Midbrain (tissue), 1 donor: ENCODE results near the gene UGCG.
"Not testable (repeated sequence)": the region's sequence is repeated elsewhere in the genome, so short reads cannot be mapped to it uniquely, and the experiment has no call there.

ENCODE experiments used
- DNase-seq: peaks from one replicate; lab custom pipeline; 2025; lab: John Stamatoyannopoulos, UW

UGCG gene

DNA sequence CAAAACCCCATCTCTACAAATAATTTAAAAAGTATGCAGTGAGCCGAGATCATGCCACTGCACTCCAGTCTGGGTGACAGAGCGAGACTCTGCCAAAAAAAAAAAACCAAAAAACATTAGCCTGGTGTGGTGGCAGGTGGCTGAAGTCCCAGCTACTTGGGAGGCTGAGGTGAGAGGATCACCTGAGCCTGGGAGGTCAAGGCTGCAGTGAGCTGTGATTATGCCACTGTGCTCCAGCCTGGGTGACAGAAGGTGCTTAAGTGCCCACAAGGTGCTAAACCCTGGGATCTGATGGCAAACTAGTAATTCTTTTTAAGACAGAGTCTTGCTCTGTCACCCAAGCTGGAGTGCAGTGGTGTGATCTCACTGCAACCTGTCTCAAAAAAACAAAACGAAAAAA is 5.7 kb upstream of the UGCG start:
- not testable (repeated sequence) for DNase-seq

DNA sequence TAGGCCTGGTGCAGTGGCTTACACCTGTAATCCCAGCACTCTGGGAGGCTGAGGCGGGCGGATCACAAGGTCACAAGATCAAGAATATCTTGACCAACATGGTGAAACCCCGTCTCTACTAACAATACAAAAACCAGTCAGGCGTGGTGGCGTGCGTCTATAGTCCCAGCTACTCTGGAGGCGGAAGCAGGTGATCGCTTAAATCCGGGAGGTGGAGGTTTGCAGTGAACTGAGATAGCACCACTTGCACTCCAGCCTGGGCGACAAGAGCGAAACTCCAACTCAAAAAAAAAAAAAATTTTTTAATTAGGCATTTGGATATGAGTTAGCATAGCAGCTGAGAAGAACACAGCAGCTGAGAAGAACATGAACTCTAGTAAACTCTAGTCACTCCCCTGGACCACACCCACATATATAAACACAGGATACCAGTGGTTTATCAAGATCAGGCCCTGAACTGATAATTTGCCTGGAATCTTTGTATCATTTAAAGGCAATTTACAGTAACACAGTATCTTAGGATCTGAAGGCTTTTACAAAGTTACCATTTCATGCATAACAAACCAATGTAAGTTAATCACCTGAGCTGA is 4.6 kb upstream of the UGCG start:
- no peak for DNase-seq

DNA sequence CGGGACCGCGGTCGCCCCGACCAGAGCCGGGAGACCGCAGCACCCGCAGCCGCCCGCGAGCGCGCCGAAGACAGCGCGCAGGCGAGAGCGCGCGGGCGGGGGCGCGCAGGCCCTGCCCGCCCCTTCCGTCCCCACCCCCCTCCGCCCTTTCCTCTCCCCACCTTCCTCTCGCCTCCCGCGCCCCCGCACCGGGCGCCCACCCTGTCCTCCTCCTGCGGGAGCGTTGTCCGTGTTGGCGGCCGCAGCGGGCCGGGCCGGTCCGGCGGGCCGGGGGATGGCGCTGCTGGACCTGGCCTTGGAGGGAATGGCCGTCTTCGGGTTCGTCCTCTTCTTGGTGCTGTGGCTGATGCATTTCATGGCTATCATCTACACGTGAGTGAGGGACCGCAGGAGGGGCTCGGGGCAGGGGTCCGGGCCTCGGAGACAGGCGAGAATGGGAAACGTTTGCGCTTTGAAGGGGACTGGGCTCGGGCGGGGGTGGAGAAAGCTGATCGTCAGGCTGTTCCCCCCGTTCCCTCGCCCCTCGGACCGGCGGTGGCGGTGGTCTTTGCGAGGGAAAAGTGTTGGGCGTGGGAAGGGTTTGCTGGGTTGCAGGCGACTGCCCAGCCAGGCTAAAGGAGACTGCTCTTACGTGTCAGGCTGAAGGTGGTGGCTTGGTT is 457 bp downstream of the UGCG start:
- DNase-seq: no peak

- no peak for DNase-seq
Measured at GRCh38 chr9:111897601-111898137, 1.1 kb downstream of the UGCG start.

- DNase-seq: no peak
Measured at GRCh38 chr9:111898331-111899096, 1.9 kb downstream of the UGCG start.

GRCh38 chr9:111900151-111900857 is 3.7 kb downstream of the UGCG start:
- DNase-seq: no peak

DNA sequence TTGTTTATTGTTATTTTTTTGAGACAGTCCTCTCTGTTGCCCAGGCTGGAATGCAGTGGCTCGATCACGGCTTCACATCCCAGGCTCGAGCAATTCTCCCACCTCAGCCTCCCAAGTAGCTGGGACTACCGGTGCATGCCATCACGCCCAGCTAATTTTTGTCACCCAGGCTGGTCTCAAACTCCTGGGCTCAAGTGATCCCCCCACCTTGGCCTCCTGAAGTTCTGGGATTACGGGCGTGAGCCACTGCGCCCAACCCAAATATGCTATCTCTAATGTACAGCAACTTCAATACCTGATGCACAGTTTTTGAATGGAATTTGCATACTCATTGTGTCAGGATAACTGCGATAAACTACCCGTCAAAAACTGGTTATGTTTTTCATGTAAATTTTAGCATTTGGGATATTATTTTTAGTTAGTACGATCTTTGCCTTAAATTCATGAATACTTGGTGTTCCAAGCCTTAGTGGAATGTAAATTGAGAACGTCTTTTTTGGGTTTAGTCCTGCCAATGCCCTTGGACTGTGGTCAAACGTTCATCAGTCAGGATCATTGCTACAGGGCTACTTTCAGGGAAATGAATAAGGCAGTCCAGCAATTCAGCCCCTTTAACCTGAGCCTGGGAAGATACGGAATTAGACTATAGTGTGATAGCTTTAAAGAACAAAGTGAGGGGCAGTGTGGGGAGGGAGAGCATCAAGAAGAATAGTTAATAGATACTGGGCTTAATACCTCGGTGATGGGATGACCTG is 4.4 kb downstream of the UGCG start:
- DNase-seq: no peak

GRCh38 chr9:111902391-111903139 is 6.0 kb downstream of the UGCG start:
- no peak for DNase-seq

DNA sequence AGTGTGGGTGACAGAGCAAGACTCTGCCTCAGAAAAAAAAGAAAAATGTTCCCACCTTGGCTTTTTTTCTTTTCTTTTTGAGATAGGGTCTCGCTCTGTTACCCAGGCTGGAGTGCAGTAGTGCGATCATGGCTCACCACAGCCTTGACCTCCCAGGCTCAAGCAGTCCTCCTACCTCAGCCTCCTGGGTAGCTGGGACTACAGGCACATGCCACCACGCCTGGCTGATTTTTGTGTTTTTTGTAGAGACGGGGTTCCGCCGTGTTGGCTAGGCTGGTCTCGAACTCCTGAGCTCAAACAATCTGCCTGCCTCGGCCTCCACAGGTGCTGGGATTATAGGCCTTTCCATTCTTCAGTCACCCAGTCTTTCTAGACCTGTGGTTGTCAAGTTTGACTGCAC is 6.9 kb downstream of the UGCG start:
- DNase-seq: not testable (repeated sequence)

- DNase-seq: no peak
Measured at GRCh38 chr9:111904026-111904425, 7.4 kb downstream of the UGCG start.

DNA sequence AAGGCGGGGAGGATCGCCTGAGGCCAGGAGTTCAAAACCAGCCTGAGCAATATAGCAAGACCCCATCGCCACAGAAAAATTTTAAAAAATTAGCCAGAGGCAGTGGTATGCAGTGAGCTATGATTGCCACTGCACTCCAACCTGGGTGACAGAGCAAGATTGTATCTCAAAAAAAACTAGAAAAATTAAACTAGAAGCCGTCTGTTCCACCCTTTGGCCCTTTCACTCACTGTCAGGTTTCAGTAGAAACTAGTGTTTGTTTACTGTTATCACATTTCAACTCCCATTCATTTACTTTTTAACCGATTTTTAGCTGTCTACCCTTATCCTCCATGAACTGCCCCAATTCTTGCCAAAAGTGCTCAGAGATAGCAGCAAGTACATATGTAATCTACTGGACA is 8.3 kb downstream of the UGCG start:
- no peak for DNase-seq

DNA sequence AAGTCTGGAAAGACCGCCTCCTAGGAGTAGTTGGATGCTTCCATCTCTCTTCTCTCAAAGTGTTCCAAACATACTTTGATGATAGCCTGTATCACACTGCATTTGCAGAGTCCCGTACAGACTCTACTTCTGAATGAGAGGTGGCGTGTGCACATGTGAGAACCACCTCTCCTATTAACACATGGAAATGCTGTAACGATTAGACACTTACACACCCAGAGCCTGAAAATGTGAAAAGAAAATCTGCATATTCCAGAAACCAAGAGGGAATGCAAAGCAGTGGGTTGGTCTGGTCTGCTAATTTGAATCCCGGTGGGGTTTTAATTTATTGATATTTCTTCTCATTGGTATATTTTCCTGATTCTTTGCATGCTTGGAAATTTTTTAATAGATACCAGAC is 10.5 kb downstream of the UGCG start:
- no peak for DNase-seq

- DNase-seq: no peak
Measured at GRCh38 chr9:111909444-111909843, 12.8 kb downstream of the UGCG start.

GRCh38 chr9:111910428-111910827 is 13.8 kb downstream of the UGCG start:
- no peak for DNase-seq

DNA sequence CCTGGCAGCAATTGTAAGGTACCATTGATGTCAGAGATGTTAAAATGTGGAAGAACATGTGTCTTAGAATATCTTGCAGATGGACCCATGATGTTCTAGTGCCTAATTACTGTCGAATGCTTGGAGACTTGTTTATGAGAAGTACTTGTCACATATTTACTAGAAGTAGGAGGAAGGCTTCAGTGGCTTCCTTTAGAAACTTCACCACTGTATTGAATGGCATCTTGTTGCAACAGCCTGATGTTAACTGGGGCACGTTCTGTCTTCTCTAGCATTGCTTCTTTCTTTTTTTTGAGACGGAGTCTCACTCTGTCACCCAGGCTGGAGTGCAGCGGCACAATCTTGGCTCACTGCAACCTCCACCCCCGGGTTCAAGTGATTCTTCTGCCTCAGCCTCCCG is 16.5 kb downstream of the UGCG start:
- DNase-seq: no peak

GRCh38 chr9:111914749-111915424 is 18.3 kb downstream of the UGCG start:
- DNase-seq: no peak

DNA sequence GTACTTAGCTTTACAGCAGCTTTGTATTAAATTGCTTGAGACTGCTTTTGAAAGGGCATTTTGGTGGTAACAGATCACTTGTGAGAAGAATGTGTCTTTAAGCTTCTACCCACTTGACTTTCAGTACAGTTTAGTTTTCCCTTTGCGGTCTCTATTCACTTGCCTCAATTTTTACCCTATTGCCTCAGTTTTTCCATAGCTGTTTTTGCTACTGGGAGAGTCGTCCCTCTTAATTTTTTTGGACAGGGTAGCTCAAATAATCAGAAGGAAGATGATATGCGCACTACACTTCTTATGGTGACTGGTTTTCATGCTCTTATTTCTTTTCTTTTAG is 18.8 kb downstream of the UGCG start:
- DNase-seq: no peak

DNA sequence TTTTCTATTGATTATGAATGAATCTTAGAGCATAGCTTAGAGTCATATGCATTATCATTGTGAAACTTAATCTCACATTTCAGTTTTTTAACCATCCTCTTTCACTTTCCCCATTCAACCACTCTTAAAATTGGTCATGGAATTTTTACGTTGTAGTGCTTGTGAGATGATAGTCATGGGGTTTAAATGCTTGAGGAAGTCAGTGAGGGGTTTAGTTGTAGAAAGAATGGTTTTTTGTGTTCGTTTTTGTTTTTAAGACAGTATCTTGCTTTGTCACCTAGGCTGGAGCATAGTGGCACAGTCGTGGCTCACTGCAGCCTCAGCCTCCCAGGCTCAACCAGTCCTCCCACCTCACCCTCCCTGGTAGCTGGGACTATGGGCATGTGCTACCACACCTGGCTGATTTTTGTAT is 19.6 kb downstream of the UGCG start:
- DNase-seq: no peak

DNA sequence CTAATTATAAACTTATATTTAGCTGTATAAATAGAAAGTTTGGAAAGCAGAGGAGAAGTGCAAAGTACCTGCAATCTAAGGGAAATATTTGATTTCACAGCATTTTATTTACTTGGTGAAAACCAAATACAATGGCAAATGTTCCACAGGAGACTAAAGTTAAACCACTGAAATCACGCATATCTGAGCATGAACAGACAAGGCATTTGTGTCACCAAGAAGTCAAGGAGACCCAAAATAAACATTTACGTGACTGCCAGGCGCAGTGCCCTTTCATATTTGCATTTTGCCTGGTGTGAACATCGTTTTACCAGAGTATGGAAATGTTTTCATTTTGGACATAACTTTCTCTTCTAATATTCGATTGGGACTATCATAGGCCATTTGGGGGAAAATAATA is 20.6 kb downstream of the UGCG start:
- no peak for DNase-seq

DNA sequence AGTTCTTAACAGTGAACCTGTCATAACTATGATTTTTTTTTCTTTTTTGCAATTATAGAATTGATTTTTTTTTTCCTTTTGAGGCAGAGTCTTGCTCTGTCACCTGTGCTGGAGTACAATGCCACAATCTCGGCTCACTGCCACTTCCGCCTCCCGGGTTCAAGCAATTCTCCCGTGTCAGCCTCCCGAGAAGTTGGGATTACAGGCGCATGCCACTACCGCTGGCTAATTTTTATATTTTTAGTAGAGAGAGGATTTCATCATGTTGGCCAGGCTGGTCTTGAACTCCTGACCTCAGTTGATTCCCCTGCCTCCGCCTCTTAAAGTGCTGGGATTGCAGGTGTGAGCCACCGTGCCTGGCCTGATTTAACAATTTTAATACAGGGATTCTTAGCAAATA is 21.4 kb downstream of the UGCG start:
- no peak for DNase-seq

DNA sequence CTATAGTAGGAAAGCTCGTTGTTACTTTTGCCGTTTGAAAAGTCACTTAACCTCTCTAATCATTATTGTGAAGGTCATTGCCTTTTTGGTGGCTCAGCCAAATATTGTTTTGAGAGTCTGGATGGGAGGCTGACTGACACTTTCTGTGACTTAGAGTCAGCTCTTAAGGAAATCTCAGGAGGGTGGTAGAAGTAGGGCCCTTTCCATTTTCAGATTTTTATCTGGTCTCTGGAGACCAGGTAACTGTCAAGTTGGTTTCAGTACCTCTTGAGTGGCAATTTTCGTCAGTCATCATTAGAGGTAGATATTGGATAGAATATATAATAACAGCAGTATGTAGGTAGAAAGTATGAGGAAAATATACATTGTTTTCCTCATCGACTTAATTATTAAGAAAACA is 23.3 kb downstream of the UGCG start:
- no peak for DNase-seq
